ENCODE data around the gene HSPA1L.

Gene HSPA1L

DNA sequence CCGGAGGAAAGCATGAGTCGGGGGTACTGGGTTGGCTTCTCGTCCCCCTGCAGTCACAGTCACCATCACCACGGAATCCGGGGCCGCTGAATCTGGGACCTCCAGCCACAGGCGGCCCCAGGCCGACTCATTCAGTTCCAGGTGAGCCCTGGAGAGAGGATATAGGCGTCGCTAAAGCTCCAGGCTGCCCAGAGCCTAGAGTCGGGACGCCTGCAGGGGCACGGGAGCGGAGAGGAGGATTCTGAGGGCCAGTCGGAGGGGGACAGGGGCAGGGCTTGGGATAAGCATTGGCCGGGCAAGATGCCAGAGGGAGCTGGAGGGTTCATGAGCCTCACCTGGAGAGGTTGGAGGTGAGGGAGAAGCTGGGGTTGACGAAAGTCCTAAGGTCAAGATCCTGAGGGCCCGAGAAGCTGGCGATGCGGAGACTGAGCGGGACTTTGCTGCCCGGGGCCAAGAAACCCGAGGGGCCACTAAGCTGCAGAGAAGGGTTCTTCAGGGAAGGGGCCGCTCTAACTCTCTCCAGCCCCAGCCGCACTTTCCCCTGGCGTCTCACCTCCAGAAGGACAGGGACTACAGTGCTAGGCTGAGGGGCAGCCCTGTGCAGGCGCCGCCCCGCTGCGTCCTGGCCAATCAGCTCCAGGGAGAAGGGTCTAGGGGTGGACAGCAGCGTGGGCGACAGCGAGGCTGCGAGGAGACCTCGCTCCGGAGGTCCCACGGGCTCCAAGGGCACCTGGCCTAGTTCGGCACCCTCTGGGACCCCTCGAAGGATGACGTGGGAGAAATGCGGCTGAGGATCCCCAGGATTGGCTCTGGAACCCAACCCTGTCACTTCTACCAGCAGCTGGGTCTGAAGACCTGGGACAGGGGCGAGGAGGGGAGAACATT lies 48.9 kb downstream of the HSPA1L start:
- peak; percentile 75 for DNase-seq (ENCODE audit: low read depth, low spot score)

GRCh38 chr6:31765559-31765909 lies 49.5 kb downstream of the HSPA1L start:
- no peak for DNase-seq (ENCODE audit: low read depth, low spot score)

DNA sequence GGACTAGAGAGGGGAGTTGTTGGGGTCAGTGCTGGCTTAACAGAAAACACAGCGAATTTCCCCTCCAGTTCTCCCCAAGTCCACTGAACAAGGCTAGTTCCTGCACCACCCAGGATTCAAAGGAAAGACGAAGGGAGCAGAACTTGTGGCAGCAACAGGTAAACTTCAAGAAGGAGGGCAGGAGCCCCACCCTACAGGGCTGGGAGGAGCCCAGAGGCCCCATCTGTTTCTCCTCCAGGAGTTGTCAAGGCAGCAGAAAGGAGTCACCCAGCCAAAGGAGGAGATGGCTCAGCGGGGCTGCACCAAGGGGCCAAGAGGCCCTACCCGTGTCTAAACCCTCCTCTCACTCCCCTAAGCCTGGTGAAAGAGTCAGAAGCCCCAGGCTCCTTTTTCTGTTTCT lies 50.9 kb downstream of the HSPA1L start:
- no peak for DNase-seq (ENCODE audit: low read depth, low spot score)

- DNase-seq (ENCODE audit: low read depth, low spot score): peak; percentile 36
Observed at GRCh38 chr6:31763619-31763940, 51.5 kb downstream of the HSPA1L start.

DNA sequence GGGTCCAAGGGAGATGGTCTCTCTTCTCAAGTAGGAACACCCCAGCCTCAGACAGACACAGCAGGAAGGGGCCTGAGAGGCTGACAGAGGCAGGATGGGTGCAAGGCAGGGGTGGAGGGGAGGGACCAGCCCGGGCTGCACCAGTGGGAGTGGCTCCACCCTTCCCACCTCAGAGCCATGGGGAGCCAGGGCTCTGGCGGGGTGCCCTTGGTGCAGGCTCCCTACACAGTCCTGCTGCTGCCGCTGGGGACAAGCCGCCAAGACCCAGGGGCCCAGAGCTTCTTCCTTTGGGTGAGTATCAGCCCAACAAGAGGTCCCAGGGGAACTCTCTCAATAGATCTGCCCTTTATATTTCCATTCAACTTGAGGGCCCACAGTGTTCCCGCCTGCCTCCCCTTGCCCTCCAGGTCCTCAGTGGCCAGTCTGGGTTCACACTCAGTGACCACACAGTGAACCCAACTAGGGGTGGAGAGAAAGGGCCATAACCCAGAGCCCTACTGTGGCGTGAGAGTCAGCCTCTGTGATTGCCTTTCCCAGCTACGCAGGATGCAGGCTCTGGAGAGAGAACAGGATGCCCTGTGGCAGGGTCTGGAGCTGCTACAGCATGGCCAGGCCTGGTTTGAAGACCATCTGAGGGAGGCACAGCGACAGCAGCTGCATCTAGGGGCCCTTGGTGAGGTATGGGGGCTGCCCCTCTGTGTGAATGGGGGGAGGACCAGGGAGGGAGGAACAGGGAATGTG lies 52.0 kb downstream of the HSPA1L start:
- DNase-seq (ENCODE audit: low read depth, low spot score): no peak

DNA sequence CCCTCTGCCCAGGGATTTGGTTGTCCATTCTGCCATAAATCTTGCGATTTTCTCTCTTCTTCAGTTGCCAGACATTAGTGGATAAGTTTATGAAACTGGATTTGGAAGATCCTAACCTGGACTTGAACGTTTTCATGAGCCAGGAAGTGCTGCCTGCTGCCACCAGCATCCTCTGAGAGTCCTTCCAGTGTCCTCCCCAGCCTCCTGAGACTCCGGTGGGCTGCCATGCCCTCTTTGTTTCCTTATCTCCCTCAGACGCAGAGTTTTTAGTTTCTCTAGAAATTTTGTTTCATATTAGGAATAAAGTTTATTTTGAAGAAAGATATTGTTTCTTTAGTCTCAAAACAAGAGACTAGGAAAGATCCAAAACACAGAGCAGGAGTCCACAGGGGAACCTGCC lies 52.7 kb downstream of the HSPA1L start, which contains the start of gene SAPCD1:
Gene SAPCD1, plus strand, starts transcription at position 301 of the 400 bp plus-strand sequence. CDS start 399 bp downstream, outside the sequence.
- no peak for DNase-seq (ENCODE audit: low read depth, low spot score)

GRCh38 chr6:31761343-31761742 lies 53.7 kb downstream of the HSPA1L start:
- no peak for DNase-seq (ENCODE audit: low read depth, low spot score)

- no peak for DNase-seq (ENCODE audit: low read depth, low spot score)
Observed at GRCh38 chr6:31760790-31761189, 54.3 kb downstream of the HSPA1L start.

Measured in ELF-1 (cell line).